Stomach (tissue), 9 donors: ENCODE data around the gene COPS8. TPM values are rescaled to one million over a fixed set of nuclear protein-coding genes. Genes with fewer than 3 reads are reported as not detected.

Source experiments
- DNase-seq, 2 donors: peaks; one replicate each; pipeline versions ENCODE4 v3.0.0 to v3.0.0-alpha.2; 2013 to 2019
- H3K27ac ChIP-seq, 5 donors: fragments of 200-600 bp in 4 of 5; sonication (generic) in 4 of 5; one replicate each; pipeline ENCODE4 v1.5.1; 2013 to 2019; ENCODE audit warnings: mild to moderate bottlenecking in 1 of 5, moderate library complexity in 1 of 5
- H3K27me3 ChIP-seq, 3 donors: fragments of 200-600 bp; sonication (generic); one replicate each; pipeline ENCODE4 v1.5.1; 2017 to 2019; ENCODE audit warnings: mixed run types in 1 of 3
- H3K36me3 ChIP-seq, 4 donors: fragments of 200-600 bp; sonication (generic); 1 replicate in 3 of 4; 2 replicates in 1 of 4; pipeline ENCODE4 v1.5.1; 2016 to 2019
- H3K4me1 ChIP-seq, 4 donors: fragments of 200-600 bp; sonication (generic); one replicate each; pipeline ENCODE4 v1.5.1; 2016 to 2019
- H3K4me3 ChIP-seq, 4 donors: fragments of 200-600 bp; sonication (generic) in 3 of 4; one replicate each; pipeline ENCODE4 v1.5.1; 2016 to 2019; ENCODE audit warnings: mild to moderate bottlenecking in 1 of 4
- H3K9me3 ChIP-seq, 4 donors: fragments of 200-600 bp; sonication (generic); one replicate each; pipeline ENCODE4 v1.5.1; 2016 to 2019
- EP300 ChIP-seq: sonication (generic); formaldehyde crosslinking; IDR thresholded peaks from one replicate; pipeline ENCODE4 v1.6.1; 2017; ENCODE audit warnings: antibody characterized with exemption
- POLR2A ChIP-seq, 4 donors: fragments of 450-650 bp; IDR thresholded peaks; one replicate each; pipeline ENCODE4 v1.6.1; 2016; ENCODE audit warnings: antibody characterized with exemption in 4 of 4, control low read depth in 2 of 4, mild to moderate bottlenecking in 1 of 4, moderate library complexity in 1 of 4
- POLR2AphosphoS5 ChIP-seq, 3 donors: sonication (generic); formaldehyde crosslinking; IDR thresholded peaks; one replicate each; pipeline ENCODE4 v1.6.1; 2016; ENCODE audit warnings: antibody characterized with exemption in 3 of 3
- WGBS, 5 donors: extraction: QIAGEN DNeasy Blood & Tissue Kit in 3 of 5; methylation state at CpG; one replicate each; pipeline versions ENCODE4 v1.1.5 to v1.1.7; 2013 to 2018; 5-methylcytosine and 5-hydroxymethylcytosine counted together
- intact Hi-C: fragments of 100-400 bp; cut with DNase I; formaldehyde crosslinking; loops from one replicate; pipeline ENCODE4 v1.15.1; 2023; ENCODE audit warnings: low total_unique reads
- polyA plus RNA-seq, 3 donors: library from polyadenylated mRNA; stranded (reverse); fragments of 200-250 nt; gene quantifications; one replicate each; pipeline ENCODE4 v1.2.3, GENCODE V29; 2013
- total RNA-seq, 5 donors: library from RNA; depleted of rRNA; stranded (reverse); fragments of >200 nt; gene quantifications; one replicate each; pipeline versions ENCODE4 v1.1.0 to v1.2.3, GENCODE V29; 2014 to 2016
- TF ChIP-seq, protein P1 (sequence below), 7 experiments: fragments of 450-650 bp in 4 of 7; fragments of 200-600 bp in 3 of 7; sonication (generic) in 3 of 7; IDR thresholded peaks; one replicate each; pipeline ENCODE4 v1.5.1; 2016 to 2019; ENCODE audit warnings: antibody characterized with exemption in 7 of 7, control low read depth in 2 of 7, mild to moderate bottlenecking in 1 of 7
- donor health status: healthy with polysubstance abuse.
- donor health status: Bipolar disorder and iron deficiency.
- donor health status: healthy.

The COPS8 gene
- total and polyA plus RNA-seq, 8 donors, result 24.1 to 105 (median 53.3) TPM

- WGBS, 5 donors, result 87 to 100% (median 95%) methylated on average over 3 of the region's 3 CpGs
- DNase-seq, result no peak
- Histone ChIP-seq H3K4me1 (no peaks in the 10 kb centered on the region), H3K9me3 (no peaks in the 10 kb centered on the region), H3K36me3 (no peaks in the 10 kb centered on the region), H3K27me3 (no peaks in the 10 kb centered on the region), H3K4me3 (no peak overlapping the region), H3K27ac (no peak overlapping the region)
- TF ChIP-seq, protein P1, sequence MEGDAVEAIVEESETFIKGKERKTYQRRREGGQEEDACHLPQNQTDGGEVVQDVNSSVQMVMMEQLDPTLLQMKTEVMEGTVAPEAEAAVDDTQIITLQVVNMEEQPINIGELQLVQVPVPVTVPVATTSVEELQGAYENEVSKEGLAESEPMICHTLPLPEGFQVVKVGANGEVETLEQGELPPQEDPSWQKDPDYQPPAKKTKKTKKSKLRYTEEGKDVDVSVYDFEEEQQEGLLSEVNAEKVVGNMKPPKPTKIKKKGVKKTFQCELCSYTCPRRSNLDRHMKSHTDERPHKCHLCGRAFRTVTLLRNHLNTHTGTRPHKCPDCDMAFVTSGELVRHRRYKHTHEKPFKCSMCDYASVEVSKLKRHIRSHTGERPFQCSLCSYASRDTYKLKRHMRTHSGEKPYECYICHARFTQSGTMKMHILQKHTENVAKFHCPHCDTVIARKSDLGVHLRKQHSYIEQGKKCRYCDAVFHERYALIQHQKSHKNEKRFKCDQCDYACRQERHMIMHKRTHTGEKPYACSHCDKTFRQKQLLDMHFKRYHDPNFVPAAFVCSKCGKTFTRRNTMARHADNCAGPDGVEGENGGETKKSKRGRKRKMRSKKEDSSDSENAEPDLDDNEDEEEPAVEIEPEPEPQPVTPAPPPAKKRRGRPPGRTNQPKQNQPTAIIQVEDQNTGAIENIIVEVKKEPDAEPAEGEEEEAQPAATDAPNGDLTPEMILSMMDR (IDR thresholded peaks at IDR 0.05), result no peak
- TF ChIP-seq POLR2AphosphoS5 (IDR thresholded peaks at IDR 0.05), result no peak
- TF ChIP-seq POLR2A (IDR thresholded peaks at IDR 0.05), result no peak
- TF ChIP-seq EP300, result no peak
- intact Hi-C loops, result no loop called here
Measured at GRCh38 chr2:237115870-237116269, 30.2 kb downstream of the COPS8 start.

DNA sequence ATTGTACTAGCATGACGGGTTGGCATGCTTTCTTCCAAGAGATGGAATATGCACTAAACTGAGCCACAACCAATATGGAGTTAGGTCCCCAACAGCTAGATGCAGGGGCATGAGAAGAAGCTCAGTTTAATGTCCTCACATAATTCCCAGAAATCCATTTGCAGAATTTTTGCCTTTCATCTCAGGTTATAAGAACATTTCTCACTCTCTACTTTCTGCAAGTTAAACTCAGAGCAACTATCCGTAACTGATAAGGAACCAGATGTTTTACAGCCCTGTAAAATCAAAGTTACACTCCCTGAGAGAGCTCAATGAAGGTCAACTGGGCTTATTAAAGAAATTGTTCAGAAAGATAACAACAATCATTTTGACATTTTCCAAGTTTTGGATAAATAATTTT lies 30.7 kb downstream of the COPS8 start:
- Histone ChIP-seq H3K4me1 (no peaks in the 10 kb centered on the region), H3K4me3 (no peak overlapping the region), H3K9me3 (no peaks in the 10 kb centered on the region), H3K27ac (no peak overlapping the region), H3K27me3 (no peaks in the 10 kb centered on the region), H3K36me3 (no peaks in the 10 kb centered on the region)
- DNase-seq, result no peak
- intact Hi-C loops, result no loop called here
- TF ChIP-seq, protein P1 (IDR thresholded peaks at IDR 0.05), result no peak
- TF ChIP-seq POLR2AphosphoS5 (IDR thresholded peaks at IDR 0.05) (no peak), POLR2A (IDR thresholded peaks at IDR 0.05) (no peak), EP300 (no peak)
- WGBS, 5 donors, result 61 to 76% (median 74%) methylated on average over 2 of the region's 2 CpGs

GRCh38 chr2:237118025-237118424 lies 32.3 kb downstream of the COPS8 start:
- WGBS, 5 donors, result 69 to 84% (median 77%) methylated on average over 1 of the region's 1 CpG
- Histone ChIP-seq H3K27ac (no peak overlapping the region), H3K9me3 (no peaks in the 10 kb centered on the region), H3K27me3 (no peaks in the 10 kb centered on the region), H3K4me1 (no peaks in the 10 kb centered on the region), H3K36me3 (no peaks in the 10 kb centered on the region), H3K4me3 (no peak overlapping the region)
- no peak for TF ChIP-seq POLR2AphosphoS5 (IDR thresholded peaks at IDR 0.05)
- no peak for TF ChIP-seq EP300
- no peak for TF ChIP-seq POLR2A (IDR thresholded peaks at IDR 0.05)
- TF ChIP-seq, protein P1 (IDR thresholded peaks at IDR 0.05), result no peak
- intact Hi-C loops, result no loop called here
- DNase-seq, result no peak

- H3K4me3 ChIP-seq, result no peak overlapping the region
- peak in 1 of 2 donors; percentile 23 for DNase-seq
- H3K4me1 ChIP-seq, result no peaks in the 10 kb centered on the region
- peak overlapping the region in 1 of 5 donors; percentile 2 for H3K27ac ChIP-seq
- 60 to 68% (median 63%) methylated on average over 6 of the region's 6 CpGs for WGBS, 5 donors
- intact Hi-C loops, result no loop called here
- no peaks in the 10 kb centered on the region for H3K9me3 ChIP-seq
- TF ChIP-seq POLR2A (IDR thresholded peaks at IDR 0.05), result no peak
- no peak for TF ChIP-seq POLR2AphosphoS5 (IDR thresholded peaks at IDR 0.05)
- TF ChIP-seq, protein P1 (IDR thresholded peaks at IDR 0.05), result no peak
- no peak for TF ChIP-seq EP300
- H3K27me3 ChIP-seq, result no peaks in the 10 kb centered on the region
- no peaks in the 10 kb centered on the region for H3K36me3 ChIP-seq
Measured at GRCh38 chr2:237118561-237119155, 33.0 kb downstream of the COPS8 start.
